HG03139 (cell line): ENCODE results near the gene AMBRA1.
"Not testable (repeated sequence)": the region's sequence is repeated elsewhere in the genome, so short reads cannot be mapped to it uniquely, and the experiment has no call there.

Experiments used
- ATAC-seq: cut with Tn5 transposase; IDR thresholded peaks from one replicate; pipeline ENCODE4 v1.9.1; 2021; ENCODE audit not compliant: unreplicated experiment

The AMBRA1 gene

GRCh38 chr11:46537537-46538295, 56.1 kb downstream of the AMBRA1 start:
- no peak for ATAC-seq

GRCh38 chr11:46537121-46537520, 56.7 kb downstream of the AMBRA1 start:
- no peak for ATAC-seq

DNA sequence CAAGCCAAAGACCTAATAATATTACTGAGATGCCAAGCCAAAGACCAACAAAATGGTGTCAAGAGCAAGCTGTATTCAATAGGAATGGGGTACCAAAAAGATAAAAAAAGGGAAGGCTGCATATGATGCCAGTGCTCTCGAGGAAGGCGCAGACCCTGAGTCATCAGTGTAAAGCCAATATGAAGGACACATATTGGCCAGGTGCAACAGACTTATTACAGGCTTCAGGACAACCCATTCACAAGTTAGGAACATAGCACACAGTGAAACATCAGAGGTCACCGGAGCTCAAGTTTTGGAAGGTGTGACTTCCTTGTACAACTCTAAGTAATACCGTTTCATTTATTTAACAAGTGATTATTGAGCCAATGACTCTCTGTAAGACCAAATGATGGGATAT, 58.1 kb downstream of the AMBRA1 start:
- no peak for ATAC-seq

GRCh38 chr11:46534711-46535110, 59.1 kb downstream of the AMBRA1 start:
- no peak for ATAC-seq

DNA sequence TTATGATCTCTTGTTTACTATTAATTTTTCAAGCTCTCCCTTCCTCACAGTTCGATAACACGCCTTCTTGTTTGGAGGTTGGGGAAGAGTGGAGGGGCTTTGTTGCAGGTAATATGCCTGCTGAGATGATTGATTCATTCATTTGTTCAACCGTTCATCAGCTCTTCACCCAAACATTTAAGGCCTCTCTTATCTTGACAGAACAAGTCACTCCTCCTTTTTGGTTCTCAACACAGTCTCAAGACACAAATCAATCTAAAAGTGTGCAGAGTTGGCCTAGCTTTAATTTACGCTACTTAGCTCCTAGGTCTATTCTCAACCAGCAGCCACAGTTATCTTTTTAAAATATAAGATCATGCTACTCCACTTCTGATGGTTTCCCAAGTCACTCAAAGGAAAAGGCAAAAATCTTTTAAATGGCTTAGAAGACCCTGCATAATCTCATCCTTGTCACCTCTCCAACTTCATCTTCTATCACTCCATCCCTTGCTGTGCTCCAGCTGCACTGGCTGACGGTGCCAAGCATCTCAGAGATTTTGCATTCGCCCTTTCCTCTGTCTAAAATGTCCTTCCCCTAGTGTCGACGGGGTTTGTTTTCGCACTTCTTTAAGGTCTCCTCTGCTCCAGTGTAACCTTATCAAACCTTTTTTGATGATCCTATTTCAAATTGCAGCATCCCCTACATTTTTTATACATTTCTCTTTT, 60.3 kb downstream of the AMBRA1 start:
- ATAC-seq, result no peak

- ATAC-seq, result no peak
Observed at GRCh38 chr11:46529928-46530574, 63.8 kb downstream of the AMBRA1 start.

DNA sequence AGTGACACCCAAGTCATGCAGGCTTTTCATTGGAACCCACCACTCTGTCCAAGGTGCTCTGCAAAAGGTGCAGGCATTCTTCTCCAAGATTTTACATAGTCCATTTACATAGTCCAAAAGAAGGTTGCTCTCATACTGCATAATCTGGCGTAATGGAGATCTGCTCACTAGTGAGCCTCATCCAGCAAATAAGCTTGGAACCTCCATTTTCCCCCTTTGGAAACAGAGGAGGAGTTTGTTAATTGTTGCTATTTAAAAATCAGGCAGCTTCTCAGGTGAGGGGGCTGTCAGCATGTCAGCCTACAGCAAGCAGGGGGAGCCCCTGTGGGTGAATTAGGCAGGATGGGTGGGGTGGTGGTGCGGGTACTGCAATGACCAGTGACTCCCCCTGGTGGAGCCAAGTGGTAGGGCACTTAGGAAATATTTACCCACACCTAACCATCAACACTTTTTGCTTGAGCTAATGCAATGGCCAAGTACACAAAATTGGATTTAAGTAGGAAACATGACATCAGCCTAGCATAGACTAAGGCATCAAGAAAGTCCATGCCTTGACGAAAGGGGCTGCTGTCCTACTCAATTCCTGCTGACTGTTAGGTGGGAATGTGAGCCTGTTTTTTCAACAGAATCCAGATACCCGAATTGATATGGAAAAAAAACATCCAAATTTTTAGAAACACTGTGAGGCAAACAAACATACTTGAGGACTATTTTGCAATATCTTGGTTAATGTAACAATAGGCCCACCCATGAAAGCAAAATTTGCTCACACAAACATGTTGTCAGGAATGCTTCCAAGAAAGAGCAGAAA, 64.5 kb downstream of the AMBRA1 start:
- no peak for ATAC-seq

DNA sequence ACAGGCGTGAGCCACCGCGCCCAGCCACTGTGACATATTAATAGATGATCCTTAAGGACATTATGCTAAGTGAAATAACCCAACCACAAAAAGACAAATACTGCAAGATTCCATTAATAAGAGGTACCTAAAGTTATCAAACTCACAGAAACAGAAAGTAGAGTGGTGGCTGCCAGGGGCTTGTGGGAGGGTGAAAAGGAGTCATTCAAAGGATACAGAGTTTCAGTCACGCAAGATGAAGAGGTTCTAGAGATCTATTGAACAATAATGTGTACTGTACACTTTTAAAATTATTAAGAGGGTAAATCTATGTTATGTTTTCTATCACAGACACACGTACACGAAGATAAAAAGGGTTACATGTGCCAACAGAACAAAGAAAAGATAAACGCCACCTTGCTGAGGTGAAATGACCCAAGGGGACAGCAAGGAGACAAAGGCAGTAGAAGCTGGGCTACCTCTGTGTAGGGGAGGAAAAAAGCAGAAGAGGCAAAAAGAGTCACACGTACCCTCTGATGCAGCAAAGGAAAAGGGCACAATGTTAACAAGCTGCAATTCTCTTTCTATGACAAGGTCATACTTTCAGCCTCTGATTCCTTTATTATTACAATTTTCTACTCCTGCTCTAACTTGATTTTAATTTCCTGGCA, 65.3 kb downstream of the AMBRA1 start:
- ATAC-seq, result no peak

DNA sequence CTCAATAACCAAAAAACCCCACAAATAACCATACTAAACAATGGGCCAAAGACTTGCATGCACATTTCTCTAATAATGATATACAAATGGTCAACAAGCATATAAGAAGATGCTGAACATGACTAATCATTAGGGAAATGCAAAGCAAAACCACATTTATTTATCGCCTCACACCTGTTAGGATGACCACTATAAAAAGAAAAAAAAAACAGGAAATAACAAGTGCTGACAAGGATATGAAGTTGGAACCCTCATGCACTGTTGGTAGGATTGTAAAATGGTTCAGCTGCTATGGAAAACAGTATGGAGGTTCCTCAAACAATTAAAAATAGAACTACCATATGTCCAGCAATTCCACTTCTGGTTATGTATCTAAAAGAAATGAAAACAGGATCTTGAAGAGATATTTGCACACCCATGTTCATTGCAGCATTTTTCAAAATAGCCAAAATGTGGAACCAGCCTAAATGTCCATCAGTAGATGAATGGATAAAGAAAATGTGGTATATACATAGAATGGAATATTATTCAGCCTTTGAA, 66.2 kb downstream of the AMBRA1 start:
- ATAC-seq, result no peak

GRCh38 chr11:46526216-46527215, 67.3 kb downstream of the AMBRA1 start:
- no peak for ATAC-seq

- ATAC-seq, result no peak
Observed at GRCh38 chr11:46524201-46524770, 69.5 kb downstream of the AMBRA1 start.

DNA sequence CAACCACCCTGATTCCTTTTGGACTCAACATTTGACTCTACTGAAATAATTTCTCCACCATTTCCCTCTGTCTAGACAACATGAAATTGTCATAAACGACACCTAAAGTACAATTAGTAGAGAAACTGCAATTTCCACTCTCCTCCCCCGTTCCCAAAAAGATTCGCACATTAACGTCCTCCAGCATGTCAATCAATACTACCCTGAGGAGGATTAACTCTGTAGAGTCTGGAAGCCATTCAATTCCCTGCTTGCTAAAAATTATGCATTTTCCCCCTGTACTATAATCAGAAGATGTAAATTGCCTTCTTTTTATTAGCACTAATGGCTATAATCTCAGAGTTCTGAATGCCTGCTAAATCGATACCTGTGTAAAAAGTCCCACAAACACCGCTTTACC, 70.5 kb downstream of the AMBRA1 start:
- no peak for ATAC-seq

GRCh38 chr11:46522682-46523281, 71.0 kb downstream of the AMBRA1 start:
- no peak for ATAC-seq

- no peak for ATAC-seq
Observed at GRCh38 chr11:46521961-46522681, 71.7 kb downstream of the AMBRA1 start.

DNA sequence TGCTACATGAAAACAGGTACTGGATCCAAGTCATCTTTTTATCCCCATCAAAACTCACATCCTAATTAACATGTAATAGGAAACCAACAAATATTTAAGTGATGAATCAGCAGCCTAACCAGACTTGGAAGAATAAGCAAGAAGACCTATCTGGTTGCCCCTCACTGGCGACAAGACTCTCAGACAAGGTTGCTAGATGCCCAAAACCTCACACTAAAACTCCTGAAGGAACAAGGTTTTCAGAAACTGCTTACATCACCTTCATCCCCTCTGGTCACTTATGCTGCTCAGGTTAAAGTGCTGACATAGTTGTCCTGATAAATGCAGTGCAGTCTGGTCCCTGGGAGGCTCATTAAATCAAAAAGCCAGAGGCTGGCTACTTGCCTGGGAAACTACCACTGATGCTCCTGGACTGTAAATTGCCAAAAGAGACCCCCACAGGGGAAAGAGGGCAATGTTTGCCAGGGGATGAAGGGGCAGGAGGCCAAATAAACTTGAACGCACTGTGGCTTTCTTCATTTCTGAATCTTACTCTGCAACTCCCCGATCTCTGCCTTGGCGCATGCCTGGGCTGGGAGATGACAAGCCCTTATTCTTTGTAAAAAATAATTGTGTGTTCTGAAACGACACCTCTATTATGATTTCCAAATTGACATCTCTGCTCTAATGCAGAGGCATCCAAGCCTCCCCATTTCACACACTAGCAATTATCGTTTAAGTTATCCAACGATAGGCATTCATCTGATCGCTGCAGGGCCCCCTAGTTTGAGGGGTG, 72.7 kb downstream of the AMBRA1 start:
- ATAC-seq, result no peak

- ATAC-seq, result no peak
Observed at GRCh38 chr11:46519351-46519750, 74.5 kb downstream of the AMBRA1 start.

DNA sequence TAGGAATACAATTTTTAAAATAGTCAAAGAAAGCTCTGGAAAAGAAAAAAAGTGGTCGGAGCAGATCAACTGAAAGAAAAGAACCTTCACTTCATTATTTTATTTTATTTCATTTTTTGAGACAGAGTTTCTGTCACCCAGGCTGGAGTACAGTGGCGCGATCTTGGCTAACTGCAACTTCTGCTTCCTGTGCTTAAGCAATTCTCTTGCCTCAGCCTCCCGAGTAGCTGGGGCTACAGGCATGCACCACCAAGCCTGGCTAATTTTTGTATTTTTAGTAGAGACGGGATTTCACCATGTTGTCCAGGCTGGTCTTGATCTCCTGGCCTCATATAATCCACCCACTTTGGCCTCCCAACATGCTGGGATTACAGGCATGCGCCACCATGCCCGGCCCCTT, 74.9 kb downstream of the AMBRA1 start:
- ATAC-seq, result not testable (repeated sequence)
